ENCODE data around the gene TRAF1.
A peak's percentile ranks its signal among the peaks of the same experiment; 100 is the strongest.

TRAF1 gene

DNA sequence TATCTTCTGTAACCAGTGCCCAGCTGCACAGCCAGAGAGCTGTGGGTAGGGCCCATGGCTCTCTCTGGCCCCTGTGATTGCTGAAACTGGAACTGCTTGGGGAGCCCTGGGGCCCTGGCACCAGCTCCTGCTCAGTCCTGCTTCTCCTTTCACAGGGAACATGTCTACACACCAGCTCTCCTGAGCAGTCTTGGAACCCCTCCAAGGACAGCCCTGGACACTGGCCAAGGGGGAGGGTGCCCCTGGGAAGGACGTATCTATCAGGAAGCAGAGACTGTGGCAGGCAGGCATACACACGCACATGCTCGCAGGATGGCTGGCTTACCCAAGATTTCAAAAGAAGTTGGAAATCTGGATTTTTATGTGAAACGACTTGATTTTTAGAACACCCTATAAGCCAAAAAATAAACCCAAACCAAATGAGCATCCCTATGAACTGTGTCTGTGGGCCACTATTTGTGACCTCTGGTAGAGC lies 8.8 kb upstream of the TRAF1 start:
- no peak overlapping the region for H3K4me3 ChIP-seq (ENCODE audit: low read depth, low read length)
- TF ChIP-seq, protein P1, sequence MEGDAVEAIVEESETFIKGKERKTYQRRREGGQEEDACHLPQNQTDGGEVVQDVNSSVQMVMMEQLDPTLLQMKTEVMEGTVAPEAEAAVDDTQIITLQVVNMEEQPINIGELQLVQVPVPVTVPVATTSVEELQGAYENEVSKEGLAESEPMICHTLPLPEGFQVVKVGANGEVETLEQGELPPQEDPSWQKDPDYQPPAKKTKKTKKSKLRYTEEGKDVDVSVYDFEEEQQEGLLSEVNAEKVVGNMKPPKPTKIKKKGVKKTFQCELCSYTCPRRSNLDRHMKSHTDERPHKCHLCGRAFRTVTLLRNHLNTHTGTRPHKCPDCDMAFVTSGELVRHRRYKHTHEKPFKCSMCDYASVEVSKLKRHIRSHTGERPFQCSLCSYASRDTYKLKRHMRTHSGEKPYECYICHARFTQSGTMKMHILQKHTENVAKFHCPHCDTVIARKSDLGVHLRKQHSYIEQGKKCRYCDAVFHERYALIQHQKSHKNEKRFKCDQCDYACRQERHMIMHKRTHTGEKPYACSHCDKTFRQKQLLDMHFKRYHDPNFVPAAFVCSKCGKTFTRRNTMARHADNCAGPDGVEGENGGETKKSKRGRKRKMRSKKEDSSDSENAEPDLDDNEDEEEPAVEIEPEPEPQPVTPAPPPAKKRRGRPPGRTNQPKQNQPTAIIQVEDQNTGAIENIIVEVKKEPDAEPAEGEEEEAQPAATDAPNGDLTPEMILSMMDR (IDR thresholded peaks at IDR 0.05; ENCODE audit: low read depth, low read length), result no peak

- TF ChIP-seq, protein P1 (IDR thresholded peaks at IDR 0.05; ENCODE audit: low read depth, low read length), result no peak
- no peak overlapping the region for H3K4me3 ChIP-seq (ENCODE audit: low read depth, low read length)
These were observed 7.7 kb upstream of the TRAF1 start for GRCh38 chr9:120934281-120934680.

- TF ChIP-seq, protein P1 (IDR thresholded peaks at IDR 0.05; ENCODE audit: low read depth, low read length), result no peak
- no peak overlapping the region for H3K4me3 ChIP-seq (ENCODE audit: low read depth, low read length)
These were observed 6.9 kb upstream of the TRAF1 start for GRCh38 chr9:120933310-120934055.

- H3K4me3 ChIP-seq (ENCODE audit: low read depth, low read length), result no peak overlapping the region
- TF ChIP-seq, protein P1 (IDR thresholded peaks at IDR 0.05; ENCODE audit: low read depth, low read length), result no peak
These were observed 5.7 kb upstream of the TRAF1 start for GRCh38 chr9:120932086-120932823.

GRCh38 chr9:120931231-120932085 lies 4.9 kb upstream of the TRAF1 start:
- H3K4me3 ChIP-seq (ENCODE audit: low read depth, low read length), result 0 out of 2 replicates have a peak overlapping the region, but pooled peaks have one; percentile 9
- TF ChIP-seq, protein P1 (IDR thresholded peaks at IDR 0.05; ENCODE audit: low read depth, low read length), result no peak

GRCh38 chr9:120929229-120929791 lies 2.7 kb upstream of the TRAF1 start:
- TF ChIP-seq, protein P1 (IDR thresholded peaks at IDR 0.05; ENCODE audit: low read depth, low read length), result no peak
- H3K4me3 ChIP-seq (ENCODE audit: low read depth, low read length), result peak overlapping the region; percentile 43

Measured in WI38 (cell line).